HCT116 (cell line): ENCODE measurements around the gene ITFG1. TPM values are rescaled to one million over a fixed set of nuclear protein-coding genes. Genes with fewer than 3 reads are reported as not detected.
"Not testable (repeated sequence)": the region's sequence is repeated elsewhere in the genome, so short reads cannot be mapped to it uniquely, and the experiment has no call there.

Source experiments
- ATAC-seq: fragments of 200-7000 bp; cut with Tn5 transposase; 2 replicates; pipeline ENCODE4 v1.9.1; 2020; ENCODE audit warnings: mild to moderate bottlenecking, moderate library complexity
- BruUV-seq: library from RNA; stranded (reverse); fragments of 400-500 nt; replicated peaks from 2 replicates; lab custom pipeline; 2021; lab: Mats Ljungman, UMichigan
- CTCF ChIA-PET: fragments of 300-600 bp; sonication (Branson Sonifier 250); formaldehyde crosslinking; loops from one replicate; lab custom pipeline; 2021; ENCODE audit warnings: antibody characterized with exemption; lab: Charles Lee
- POLR2A ChIA-PET: fragments of 300-600, 350-600 bp; sonication (Branson Sonifier 250); formaldehyde crosslinking; loops from one replicate; lab custom pipeline; 2021; ENCODE audit warnings: antibody characterized with exemption; lab: Charles Lee
- RAD21 ChIA-PET, 2 experiments: fragments of 300-600 bp; sonication (Branson Sonifier 250); formaldehyde crosslinking; loops; one replicate each; lab custom pipeline; 2023; ENCODE audit warnings: low total read pairs in 2 of 2; ENCODE audit not compliant: uncharacterized antibody in 2 of 2, unreplicated experiment in 2 of 2, low non-redundant PET in 1 of 2; lab: Charles Lee
- DNase-seq: peaks from one replicate; pipeline ENCODE4 v3.0.0-alpha.2; 2010; ENCODE audit warnings: low read depth, low spot score
- H2AFZ ChIP-seq: fragments of 200-600 bp; shearing (Covaris generic), sonication (generic); 2 replicates; pipeline ENCODE4 v1.6.1; 2017; ENCODE audit warnings: low read depth, mixed run types, mixed read lengths, antibody characterized with exemption, low read length; ENCODE audit not compliant: poor library complexity, severe bottlenecking
- H3K27ac ChIP-seq: 2 replicates; pipeline ENCODE4 v1.5.1; 2012; ENCODE audit warnings: low read depth, low read length
- H3K27me3 ChIP-seq: fragments of 200-600 bp; sonication (generic); 2 replicates; pipeline ENCODE4 v1.6.1; 2016; ENCODE audit warnings: mixed run types, low read length, mixed read lengths; ENCODE audit not compliant: insufficient read depth
- H3K36me3 ChIP-seq, 2 experiments: fragments of 200-500 bp in 1 of 2; fragments of 200-600 bp in 1 of 2; sonication (Bioruptor generic) in 1 of 2; sonication (generic) in 1 of 2; 2 replicates each; pipeline versions ENCODE4 v1.5.1 to v1.6.1; 2014 to 2016; ENCODE audit warnings: low read length in 2 of 2, inconsistent platforms in 1 of 2, mixed read lengths in 1 of 2, mixed run types in 1 of 2; ENCODE audit not compliant: insufficient read depth in 2 of 2, control insufficient read depth in 1 of 2
- H3K4me1 ChIP-seq, 2 experiments: fragments of 200-600 bp in 1 of 2; sonication (generic) in 1 of 2; 2 replicates each; pipeline versions ENCODE4 v1.5.1 to v1.6.1; 2012 to 2017; ENCODE audit warnings: low read length in 2 of 2, inconsistent platforms in 1 of 2, mild to moderate bottlenecking in 1 of 2, mixed read lengths in 1 of 2, mixed run types in 1 of 2, moderate library complexity in 1 of 2; ENCODE audit not compliant: insufficient read depth in 2 of 2, control insufficient read depth in 1 of 2
- H3K4me2 ChIP-seq: fragments of 200-600 bp; sonication (generic); 2 replicates; pipeline ENCODE4 v1.6.1; 2017; ENCODE audit warnings: mixed run types, low read length, mixed read lengths
- H3K4me3 ChIP-seq, 2 experiments: fragments of 200-600 bp in 1 of 2; sonication (generic) in 1 of 2; replicated peaks in 1 of 2; 2 replicates each; pipeline ENCODE4 v1.5.1; 2011 to 2016; ENCODE audit warnings: low read length in 2 of 2, control low read depth in 1 of 2, low read depth in 1 of 2, mild to moderate bottlenecking in 1 of 2, mixed read lengths in 1 of 2, mixed run types in 1 of 2
- H3K79me2 ChIP-seq: fragments of 200-600 bp; sonication (generic); 2 replicates; pipeline ENCODE4 v1.6.1; 2017; ENCODE audit warnings: mild to moderate bottlenecking, mixed run types, low read length, moderate library complexity, mixed read lengths; ENCODE audit not compliant: insufficient read depth
- H3K9ac ChIP-seq: fragments of 200-600 bp; sonication (generic); 2 replicates; pipeline ENCODE4 v1.6.1; 2016; ENCODE audit warnings: low read length, mixed read lengths
- H3K9me2 ChIP-seq: fragments of 200-600 bp; sonication (generic), shearing (Covaris generic); 2 replicates; pipeline ENCODE4 v1.6.1; 2017; ENCODE audit warnings: mixed run types, mild to moderate bottlenecking, moderate library complexity; ENCODE audit not compliant: insufficient read depth
- H3K9me3 ChIP-seq, 2 experiments: fragments of 200-500 bp in 1 of 2; fragments of 200-600 bp in 1 of 2; sonication (Bioruptor generic) in 1 of 2; sonication (generic) in 1 of 2; 2 replicates each; pipeline ENCODE4 v1.6.1; 2014 to 2017; ENCODE audit warnings: low read length in 2 of 2, mixed read lengths in 2 of 2, inconsistent platforms in 1 of 2, low read depth in 1 of 2, mild to moderate bottlenecking in 1 of 2, mixed run types in 1 of 2, moderate library complexity in 1 of 2; ENCODE audit not compliant: control insufficient read depth in 1 of 2, insufficient read depth in 1 of 2
- H4K20me1 ChIP-seq: fragments of 200-600 bp; sonication (generic), shearing (Covaris generic); 2 replicates; pipeline ENCODE4 v1.6.1; 2017; ENCODE audit warnings: mixed run types, mild to moderate bottlenecking, moderate library complexity; ENCODE audit not compliant: insufficient read depth
- CTCF ChIP-seq, 3 experiments: fragments of 200-600 bp in 1 of 3; sonication (generic) in 1 of 3; IDR thresholded peaks in 2 of 3; conservative IDR thresholded peaks in 1 of 3; 2 replicates each; pipeline ENCODE4 v1.5.1; 2012 to 2017; ENCODE audit warnings: low read depth in 2 of 3, low read length in 2 of 3, antibody characterized with exemption in 1 of 3, borderline replicate concordance in 1 of 3, control low read depth in 1 of 3, mild to moderate bottlenecking in 1 of 3, mixed read lengths in 1 of 3, mixed run types in 1 of 3, moderate library complexity in 1 of 3; ENCODE audit not compliant: insufficient read depth in 1 of 3
- ELF1 ChIP-seq: IDR thresholded peaks from 2 replicates; pipeline ENCODE4 v1.6.1; 2012; ENCODE audit warnings: low read depth, borderline replicate concordance
- FOSL1 ChIP-seq: IDR thresholded peaks from 2 replicates; pipeline ENCODE4 v1.6.1; 2012; ENCODE audit warnings: low read depth
- JUND ChIP-seq: IDR thresholded peaks from 2 replicates; pipeline ENCODE4 v1.6.1; 2012
- intact Hi-C: fragments of 100-400 bp; cut with micrococcal nuclease; formaldehyde crosslinking; loops from 2 replicates; pipeline ENCODE4 v1.10.0; 2022
- total RNA-seq: library from RNA; stranded (reverse); gene quantifications from one replicate; pipeline ENCODE4 v1.2.1, GENCODE V29; 2021; ENCODE audit not compliant: unreplicated experiment

Gene ITFG1
- total RNA-seq, 1 experiment from 2014 or later: 24.9 TPM

GRCh38 chr16:47446431-47446830 is 14.4 kb downstream of the ITFG1 start (continued):
- TF ChIP-seq JUND (no peak), CTCF (IDR thresholded peaks at IDR 0.05 in 2 of 3, conservative IDR thresholded peaks at IDR 0.05 in 1 of 3; ENCODE audit: borderline replicate concordance in 1 of 3, insufficient read depth in 1 of 3, low read depth in 2 of 3, low read length in 2 of 3) (no peak), FOSL1 (no peak), ELF1 (no peak)

- H3K27ac ChIP-seq, H4K20me1 ChIP-seq, POLR2A ChIA-PET, H3K4me1 ChIP-seq, H3K9me2 ChIP-seq, ATAC-seq, DNase-seq, H3K4me2 ChIP-seq, H3K4me3 ChIP-seq, intact Hi-C loops, H3K9me3 ChIP-seq, H3K27me3 ChIP-seq, H2AFZ ChIP-seq, H3K9ac ChIP-seq, BruUV-seq, CTCF ChIA-PET, RAD21 ChIA-PET, H3K79me2 ChIP-seq, H3K36me3 ChIP-seq: not testable (repeated sequence)
These were observed 18.0 kb downstream of the ITFG1 start for GRCh38 chr16:47442884-47443283.

- ATAC-seq, H3K9me3 ChIP-seq, POLR2A ChIA-PET, H3K4me3 ChIP-seq, intact Hi-C loops, RAD21 ChIA-PET, H3K4me2 ChIP-seq, CTCF ChIA-PET, H3K4me1 ChIP-seq, H3K79me2 ChIP-seq, DNase-seq, BruUV-seq, H3K27ac ChIP-seq, H3K9ac ChIP-seq, H2AFZ ChIP-seq, H4K20me1 ChIP-seq, H3K9me2 ChIP-seq, H3K36me3 ChIP-seq, H3K27me3 ChIP-seq: not testable (repeated sequence)
These were observed 20.8 kb downstream of the ITFG1 start for GRCh38 chr16:47440066-47440465.

GRCh38 chr16:47434274-47434673 is 26.6 kb downstream of the ITFG1 start:
- H3K9me2 ChIP-seq, H4K20me1 ChIP-seq, H3K36me3 ChIP-seq, POLR2A ChIA-PET, intact Hi-C loops, ATAC-seq, H3K4me3 ChIP-seq, H3K9me3 ChIP-seq, H3K27ac ChIP-seq, H3K27me3 ChIP-seq, DNase-seq, CTCF ChIA-PET, H3K79me2 ChIP-seq, H3K9ac ChIP-seq, H3K4me2 ChIP-seq, RAD21 ChIA-PET, H3K4me1 ChIP-seq, H2AFZ ChIP-seq, BruUV-seq: not testable (repeated sequence)
